Suprapubic skin (tissue), 3 donors: Measurements from ENCODE around the gene SETBP1.

Experiments used
- CTCF ChIP-seq, 2 donors: fragments of 200-600 bp in 1 of 2; fragments of 450-650 bp in 1 of 2; sonication (generic) in 1 of 2; IDR thresholded peaks; one replicate each; pipeline ENCODE4 v1.5.1; 2016 to 2019; ENCODE audit warnings: antibody characterized with exemption in 2 of 2, mild to moderate bottlenecking in 1 of 2, moderate library complexity in 1 of 2
- POLR2A ChIP-seq, 2 donors: fragments of 450-650 bp; IDR thresholded peaks; one replicate each; pipeline ENCODE4 v1.6.1; 2017; ENCODE audit warnings: antibody characterized with exemption in 2 of 2, mild to moderate bottlenecking in 2 of 2, moderate library complexity in 2 of 2

- TF ChIP-seq CTCF (IDR thresholded peaks at IDR 0.05): no peak
- TF ChIP-seq POLR2A (IDR thresholded peaks at IDR 0.05): no peak
Observed at GRCh38 chr18:44835703-44836102, 155.0 kb downstream of the SETBP1 start.
